Epithelial cell of proximal tubule (primary cell): ENCODE measurements around the gene ERMARD. TPM values are rescaled to one million over a fixed set of nuclear protein-coding genes. Genes with fewer than 3 reads are reported as not detected.
"Not testable (repeated sequence)": the region's sequence is repeated elsewhere in the genome, so short reads cannot be mapped to it uniquely, and the experiment has no call there.

Source experiments
- DNase-seq: peaks from one replicate; pipeline ENCODE4 v3.0.0-alpha.2; 2011; ENCODE audit warnings: low read depth
- H3K4me3 ChIP-seq: 2 replicates; pipeline ENCODE4 v1.5.1; 2011; ENCODE audit warnings: low read depth, mild to moderate bottlenecking, low read length
- CTCF ChIP-seq: conservative IDR thresholded peaks from 2 replicates; pipeline ENCODE4 v1.5.1; 2012; ENCODE audit warnings: low read depth, mild to moderate bottlenecking, low read length
- total RNA-seq: library from RNA; depleted of rRNA; stranded (reverse); fragments of >200 nt; gene quantifications from 2 replicates; pipeline ENCODE4 v1.2.3, GENCODE V29; 2015

ERMARD gene
- total RNA-seq, 1 donor from 2014 or later, result 9.1 TPM

- H3K4me3 ChIP-seq, result no peak overlapping the region
- TF ChIP-seq CTCF, result no peak
- DNase-seq, result no peak
These were observed 3.7 kb downstream of the ERMARD start for GRCh38 chr6:169755162-169755561.

- H3K4me3 ChIP-seq, result no peak overlapping the region
- no peak for TF ChIP-seq CTCF
- no peak for DNase-seq
These were observed 11.9 kb downstream of the ERMARD start for GRCh38 chr6:169763308-169763707.

- H3K4me3 ChIP-seq, result no peak overlapping the region
- DNase-seq, result no peak
- TF ChIP-seq CTCF, result no peak
These were observed 12.5 kb downstream of the ERMARD start for GRCh38 chr6:169763881-169764280.

- H3K4me3 ChIP-seq, DNase-seq: not testable (repeated sequence)
These were observed 14.4 kb downstream of the ERMARD start for GRCh38 chr6:169765789-169766188.

GRCh38 chr6:169766232-169766631, 14.8 kb downstream of the ERMARD start:
- DNase-seq, result no peak
- H3K4me3 ChIP-seq, result no peak overlapping the region
- TF ChIP-seq CTCF, result no peak

GRCh38 chr6:169766921-169767736, 15.7 kb downstream of the ERMARD start:
- no peak overlapping the region for H3K4me3 ChIP-seq
- TF ChIP-seq CTCF, result no peak
- no peak for DNase-seq

GRCh38 chr6:169774347-169774746, 22.9 kb downstream of the ERMARD start:
- no peak overlapping the region for H3K4me3 ChIP-seq
- no peak for TF ChIP-seq CTCF
- DNase-seq, result no peak
